Heart right ventricle (tissue), 16 donors: ENCODE results near the gene CENPN. TPM values are rescaled to one million over a fixed set of nuclear protein-coding genes. Genes with fewer than 3 reads are reported as not detected.

Experiments used
- ATAC-seq, 8 donors: fragments of 200-7000 bp; cut with Tn5 transposase; one replicate each; pipeline ENCODE4 v1.9.1; 2020; ENCODE audit warnings: mild to moderate bottlenecking in 8 of 8, moderate library complexity in 8 of 8, moderate number of reproducible peaks in 1 of 8
- DNase-seq, 2 donors: peaks; one replicate each; pipeline ENCODE4 v3.0.0-alpha.2; 2020
- H3K27ac ChIP-seq, 10 donors: fragments of 200-600 bp; sonication (generic) in 2 of 10; one replicate each; pipeline versions ENCODE4 v1.5.0 to v1.8.0; 2020 to 2022; ENCODE audit warnings: mild to moderate bottlenecking in 3 of 10
- H3K27me3 ChIP-seq, 7 donors: fragments of 200-600 bp; one replicate each; pipeline ENCODE4 v1.8.0; 2021 to 2022; ENCODE audit warnings: mild to moderate bottlenecking in 2 of 7
- H3K36me3 ChIP-seq, 9 donors: fragments of 200-600 bp; sonication (generic) in 1 of 9; one replicate each; pipeline versions ENCODE4 v1.5.0 to v1.8.0; 2020 to 2022; ENCODE audit warnings: mild to moderate bottlenecking in 2 of 9
- H3K4me1 ChIP-seq, 9 donors: fragments of 200-600 bp; sonication (generic) in 1 of 9; one replicate each; pipeline versions ENCODE4 v1.5.0 to v1.8.0; 2020 to 2022; ENCODE audit warnings: mild to moderate bottlenecking in 4 of 9
- H3K4me3 ChIP-seq, 10 donors: fragments of 200-600 bp; sonication (generic) in 2 of 10; one replicate each; pipeline versions ENCODE4 v1.5.0 to v1.8.0; 2020 to 2022; ENCODE audit warnings: mild to moderate bottlenecking in 7 of 10, moderate library complexity in 2 of 10
- H3K9me3 ChIP-seq, 11 donors: fragments of 200-600 bp in 10 of 11; sonication (generic) in 2 of 11; one replicate each; pipeline versions ENCODE4 v1.5.0 to v1.8.0; 2013 to 2022; ENCODE audit warnings: mild to moderate bottlenecking in 2 of 11, control low read depth in 1 of 11, moderate library complexity in 1 of 11
- CTCF ChIP-seq, 9 donors: fragments of 200-600 bp; sonication (generic) in 2 of 9; IDR thresholded peaks; one replicate each; pipeline versions ENCODE4 v1.5.0 to v1.8.0; 2021 to 2022; ENCODE audit warnings: antibody characterized with exemption in 9 of 9, mild to moderate bottlenecking in 5 of 9, moderate library complexity in 1 of 9
- WGBS, 2 donors: extraction: QIAGEN DNeasy Blood & Tissue Kit; methylation state at CpG; one replicate each; pipeline ENCODE4 v1.1.7; 2013; ENCODE audit warnings: inconsistent platforms in 1 of 2; 5-methylcytosine and 5-hydroxymethylcytosine counted together
- intact Hi-C, 10 donors: fragments of 100-400 bp; cut with DNase I; formaldehyde crosslinking; loops; one replicate each; pipeline versions ENCODE4 v1.11.1 to v1.14.2; 2022
- polyA plus RNA-seq, 2 donors: library from polyadenylated mRNA; stranded (reverse); fragments of 200-250 nt; gene quantifications; one replicate each; pipeline ENCODE4 v1.2.3, GENCODE V29; 2013
- total RNA-seq, 10 donors: library from RNA; stranded (reverse); fragmentation: NEBNext Ultra II Directional in 3 of 10; extraction: Animal tissue kit (Norgen Biotek cat#: 25700) in 3 of 10; gene quantifications; one replicate each; pipeline versions ENCODE4 v1.2.1 to v1.2.4, GENCODE V29; 2021 to 2023
- donor health status: Arrhythmogenic right ventricular cardiomyopathy.
- donor health status: ischemic (EF 13 %, LVEDD 7.1; RV severe dilation, severe dysfunction).
- donor health status: healthy with polysubstance abuse.
- donor health status: DM: no; HTN: yes; CAD: no.
- donor health status: DM: no; HTN: no; CAD: no.
- donor health status: ischemic (EF 25% LVEDD 6.9; RV normal size, moderate dysfunction).
- donor health status: ischemic (EF 25% LVEDD 5.7; RV mildly dilated, moderate dysfunction).
- donor health status: healthy.
- donor health status: DM: yes; HTN: yes; CAD: no.
- donor health status: Ischemic cardiomyopathy.
- donor health status: ischemic (EF 35%, LVEDD 5.7; RV mildly dilated, moderate dysfunction).
- donor health status: nonischemic (EF 11% LVEDD 7.7; RV severe dilation, severe dysfunction).
- donor health status: DM: yes; HTN: yes; CAD: no.
- donor health status: PGD.
- donor health status: ischemic (EF 29% LVEDD 5.4; RV normal size, mild dysfunction).
- donor health status: nonischemic (EF 23%, LVEDD 6.1; RV moderate dilation, normal function).

The CENPN gene
- total and polyA plus RNA-seq, 12 donors, result 0.95 to 16.2 (median 9.5) TPM

GRCh38 chr16:81035975-81036750 is 29.1 kb downstream of the CENPN start:
- H3K27ac ChIP-seq, result peak overlapping the region; percentile 73 to 90 (median 81)
- peaks cover 0 to 33% (median 0%) of the 10 kb centered on the region in 9 donors for H3K36me3 ChIP-seq
- WGBS, 2 donors, result 0 to 1% methylated on average over 80 of the region's 80 CpGs
- TF ChIP-seq CTCF (IDR thresholded peaks at IDR 0.05), result peak in 2 of 9 donors; percentile 7 to 18
- no peaks in the 10 kb centered on the region for H3K9me3 ChIP-seq
- peak; percentile 12 to 39 for DNase-seq
- H3K4me3 ChIP-seq, result peak overlapping the region; percentile 68 to 95 (median 77)
- intact Hi-C loops, result loop anchor here in 7 of 10 donors (1.0 to 10.0 kb wide), 9 partner anchors 29 to 709 kb away; partner anchors contain the start of genes C16orf46 (in 6 of the 7), CENPN (in 1 of the 7), GAN (in 1 of the 7) and GCSH (in 1 of the 7)
- no peaks in the 10 kb centered on the region for H3K27me3 ChIP-seq
- peak in 6 of 8 donors; percentile 20 to 53 (median 36) for ATAC-seq
- H3K4me1 ChIP-seq, result peaks cover 0 to 43% (median 25%) of the 10 kb centered on the region in 9 donors

GRCh38 chr16:81036751-81037350 is 29.8 kb downstream of the CENPN start:
- Histone ChIP-seq H3K36me3 (peaks cover 0 to 40% (median 5%) of the 10 kb centered on the region in 9 donors), H3K27me3 (no peaks in the 10 kb centered on the region), H3K4me1 (peaks cover 0 to 43% (median 25%) of the 10 kb centered on the region in 9 donors), H3K27ac (peak overlapping the region in 9 of 10 donors; percentile 74 to 90 (median 82)), H3K9me3 (no peaks in the 10 kb centered on the region), H3K4me3 (peak overlapping the region; percentile 68 to 95 (median 77))
- ATAC-seq (peak; percentile 34 to 91 (median 62)), DNase-seq (peak in 1 of 2 donors; percentile 55)
- intact Hi-C loops, result loop anchor here in 7 of 10 donors (2.0 to 10.0 kb wide), 8 partner anchors 38 to 708 kb away; partner anchors contain the start of genes C16orf46 (in 6 of the 7), GAN (in 1 of the 7) and GCSH (in 1 of the 7)
- 23% methylated on average over 10 of the region's 10 CpGs for WGBS, 2 donors
- TF ChIP-seq CTCF (IDR thresholded peaks at IDR 0.05), result no peak

DNA sequence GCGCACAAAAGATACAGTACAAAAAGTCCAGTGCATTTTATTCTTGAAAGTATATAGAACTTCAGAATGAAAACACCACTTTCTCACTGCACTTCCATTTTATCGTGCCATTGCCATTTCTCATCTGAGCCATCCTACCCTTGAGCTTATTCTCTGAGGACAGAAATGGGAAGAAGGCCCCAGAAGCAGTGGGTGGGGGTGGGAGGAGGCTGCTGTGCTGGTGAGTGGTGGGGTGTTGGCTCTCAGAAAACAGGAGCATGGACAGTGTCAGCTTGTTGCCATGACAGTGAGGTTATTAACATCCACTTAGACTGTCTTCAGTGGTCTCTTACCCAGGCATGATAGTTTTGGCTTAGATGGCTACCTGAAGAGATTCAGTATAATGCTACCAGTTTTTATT is 33.1 kb downstream of the CENPN start:
- WGBS, 2 donors, result 92 to 96% methylated on average over 2 of the region's 2 CpGs
- intact Hi-C loops, result no loop called here

More for the DNA sequence above, 33.1 kb downstream of the CENPN start:
- TF ChIP-seq CTCF (IDR thresholded peaks at IDR 0.05), result no peak
- peaks cover 6 to 73% (median 35%) of the 10 kb centered on the region in 9 donors for H3K36me3 ChIP-seq
- peaks cover 0 to 42% (median 25%) of the 10 kb centered on the region in 9 donors for H3K4me1 ChIP-seq
- H3K4me3 ChIP-seq, result no peak overlapping the region
- no peak overlapping the region for H3K27ac ChIP-seq
- DNase-seq (no peak), ATAC-seq (no peak)
- H3K27me3 ChIP-seq, result no peaks in the 10 kb centered on the region
- H3K9me3 ChIP-seq, result no peaks in the 10 kb centered on the region
